GM21526 (cell line): ENCODE data around the gene EFNA5.

Experiments used
- ATAC-seq: cut with Tn5 transposase; IDR thresholded peaks from one replicate; pipeline ENCODE4 v1.9.1; 2021; ENCODE audit warnings: moderate library complexity; ENCODE audit not compliant: unreplicated experiment, low FRiP score

EFNA5 gene

DNA sequence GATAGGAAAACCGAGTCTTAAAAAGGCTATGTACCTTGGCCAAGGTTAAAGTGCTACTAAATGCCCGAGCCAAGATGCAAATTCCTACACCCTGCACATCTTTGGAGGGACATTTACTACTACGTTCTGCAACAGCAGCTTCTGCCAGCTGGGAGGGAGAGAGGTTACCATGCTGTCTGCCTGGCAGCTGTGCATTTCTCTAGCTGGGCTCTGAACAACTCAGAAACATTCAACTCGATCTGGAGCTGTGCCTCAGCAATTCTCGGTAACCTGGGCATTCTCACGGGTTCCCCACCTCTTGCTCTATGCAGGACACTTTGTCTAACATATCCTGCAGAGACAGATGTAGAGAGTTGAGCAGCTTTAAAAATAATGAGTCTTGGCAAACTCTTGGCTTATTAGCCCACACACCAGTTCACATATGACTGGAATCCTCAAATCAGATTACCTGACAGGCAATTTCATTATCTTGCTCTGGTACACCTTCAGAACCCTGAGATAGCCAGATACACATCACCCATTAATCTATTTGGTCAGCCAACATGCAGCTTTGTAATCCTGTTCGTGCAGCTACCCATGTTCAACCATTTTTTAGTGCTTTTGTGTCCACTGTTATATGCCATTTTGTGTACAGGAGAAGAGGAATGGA is 115.8 kb downstream of the EFNA5 start:
- no peak for ATAC-seq

DNA sequence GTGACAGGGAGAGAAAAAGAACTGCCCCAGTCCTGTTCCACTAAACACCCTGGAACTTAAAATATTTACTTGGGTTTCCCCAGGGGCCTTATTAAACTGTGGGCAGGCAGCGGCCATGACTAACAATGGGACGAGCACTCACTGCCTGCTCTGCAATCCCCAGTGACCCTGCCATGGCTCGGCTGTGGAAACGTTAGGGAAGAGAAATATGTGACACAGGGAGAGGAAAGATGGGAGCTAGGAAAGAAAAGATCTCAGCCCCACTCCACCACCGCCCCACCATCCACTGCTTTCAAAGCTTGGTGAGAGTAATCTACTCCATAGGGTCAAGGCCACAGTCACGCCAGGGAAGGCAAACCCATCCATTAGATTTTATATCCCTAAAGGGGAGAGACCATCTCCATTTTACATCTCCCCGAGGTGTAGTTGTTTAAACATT is 117.6 kb downstream of the EFNA5 start:
- no peak for ATAC-seq

DNA sequence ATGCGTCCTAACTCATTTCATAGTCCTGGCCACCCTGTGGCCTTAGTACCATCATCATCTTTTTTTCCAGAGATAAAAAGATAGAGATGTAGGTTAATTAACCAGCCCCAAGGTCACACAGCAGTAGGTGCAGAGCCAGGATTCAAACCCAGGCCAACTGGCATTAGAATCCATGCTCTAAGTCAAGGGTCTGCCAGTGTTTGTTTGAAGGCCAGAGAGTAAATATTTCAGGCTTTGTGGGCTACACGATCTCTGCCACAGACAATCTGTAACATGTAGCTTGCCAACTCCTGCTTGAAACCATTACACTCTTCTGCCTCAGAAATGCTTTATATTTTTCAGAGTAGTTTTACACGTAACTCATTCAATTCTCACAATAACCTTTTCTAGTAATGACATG is 119.6 kb downstream of the EFNA5 start:
- ATAC-seq, result no peak

DNA sequence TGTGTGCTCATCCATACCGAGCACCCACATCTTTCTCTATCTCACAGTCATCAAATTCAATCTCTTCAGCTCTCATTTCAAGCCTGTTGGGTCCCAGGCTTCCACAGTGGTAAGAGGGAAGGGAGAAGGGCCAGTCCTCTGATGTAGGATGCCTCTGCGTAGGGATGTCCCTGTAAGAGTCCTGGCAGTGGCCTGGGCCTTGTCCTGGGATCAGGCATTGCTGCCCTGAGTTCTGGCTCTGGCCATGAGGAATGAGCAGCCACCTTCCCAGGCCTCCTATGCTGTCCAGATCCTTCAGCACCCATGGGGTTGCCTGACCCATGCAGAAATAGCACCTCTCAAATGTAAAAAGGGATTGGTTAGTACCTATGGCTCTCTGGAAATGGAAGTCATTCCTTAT is 121.2 kb downstream of the EFNA5 start:
- no peak for ATAC-seq

DNA sequence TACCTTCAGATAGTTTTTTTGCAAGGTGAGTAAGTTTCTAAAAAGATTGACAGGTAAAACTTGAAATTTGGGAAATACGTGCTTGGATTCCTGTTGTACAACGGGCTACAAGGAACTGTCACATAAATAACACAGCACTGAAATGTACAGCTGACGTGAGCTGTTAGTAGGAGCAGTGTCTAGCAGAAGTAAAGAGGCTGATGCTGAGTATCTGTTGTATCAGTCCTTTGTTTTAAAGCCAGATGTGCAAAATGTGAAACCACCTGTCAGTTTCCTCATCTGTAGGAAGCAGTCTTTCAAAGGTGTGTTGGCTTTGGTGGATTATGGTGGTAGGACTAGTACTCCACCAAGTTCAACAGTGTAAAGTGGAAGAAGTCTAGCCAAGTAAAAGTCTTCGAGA is 122.3 kb downstream of the EFNA5 start:
- ATAC-seq, result no peak

DNA sequence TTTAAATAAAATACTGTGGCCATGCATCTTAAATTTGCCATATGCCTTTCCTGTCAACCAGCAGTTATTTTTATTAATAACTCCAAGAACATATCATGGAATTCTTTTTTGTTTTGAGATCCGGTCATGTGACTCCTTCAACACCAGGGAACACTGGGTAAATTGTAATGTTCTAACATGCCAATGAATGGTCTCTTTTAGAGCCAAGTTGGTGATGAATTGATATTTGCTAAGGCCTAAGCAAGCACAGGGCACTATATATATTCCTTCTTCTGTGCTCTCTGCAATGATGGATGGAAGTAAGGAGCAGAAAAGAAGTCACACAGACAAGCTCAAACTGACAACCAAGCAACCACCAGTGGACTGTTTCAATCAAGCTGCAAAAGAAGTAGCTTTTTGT is 124.0 kb downstream of the EFNA5 start:
- no peak for ATAC-seq

DNA sequence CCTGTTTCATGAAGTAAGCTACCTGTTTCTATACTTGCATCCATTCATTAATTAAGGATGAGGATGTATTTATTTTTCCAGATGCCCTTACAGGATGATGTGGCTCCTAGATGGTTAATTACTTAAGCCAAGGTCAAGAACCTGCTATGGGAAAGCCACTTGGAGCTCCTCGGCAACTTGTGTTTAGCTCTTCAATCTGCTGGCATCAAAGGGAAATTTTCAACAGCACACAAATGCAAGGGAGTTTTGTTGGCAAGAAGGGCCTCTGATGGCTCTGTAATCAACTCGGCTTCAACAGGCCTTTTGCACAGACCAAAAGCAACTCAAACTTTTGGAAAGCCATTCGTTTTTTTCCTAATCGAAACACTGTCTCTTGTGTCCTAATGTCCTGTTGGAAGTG is 125.3 kb downstream of the EFNA5 start:
- no peak for ATAC-seq

DNA sequence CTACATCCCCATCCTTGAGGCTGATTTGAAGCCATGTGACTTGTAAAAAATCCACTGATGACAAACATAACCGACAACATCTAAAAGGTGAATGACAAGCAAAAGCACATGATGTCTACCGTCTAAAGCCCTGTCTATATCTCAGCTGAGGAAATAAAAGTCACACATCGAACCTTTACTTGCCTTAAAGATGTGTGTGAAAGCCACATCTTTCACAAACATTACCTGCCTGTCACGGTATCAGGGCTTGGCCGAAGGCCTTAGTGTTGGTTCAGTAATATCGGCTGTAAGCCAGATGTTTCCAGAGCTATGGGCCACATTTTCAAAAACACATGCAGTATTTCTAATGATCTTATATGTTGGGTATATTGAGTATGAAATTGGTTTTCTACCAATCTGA is 125.8 kb downstream of the EFNA5 start:
- ATAC-seq, result no peak

DNA sequence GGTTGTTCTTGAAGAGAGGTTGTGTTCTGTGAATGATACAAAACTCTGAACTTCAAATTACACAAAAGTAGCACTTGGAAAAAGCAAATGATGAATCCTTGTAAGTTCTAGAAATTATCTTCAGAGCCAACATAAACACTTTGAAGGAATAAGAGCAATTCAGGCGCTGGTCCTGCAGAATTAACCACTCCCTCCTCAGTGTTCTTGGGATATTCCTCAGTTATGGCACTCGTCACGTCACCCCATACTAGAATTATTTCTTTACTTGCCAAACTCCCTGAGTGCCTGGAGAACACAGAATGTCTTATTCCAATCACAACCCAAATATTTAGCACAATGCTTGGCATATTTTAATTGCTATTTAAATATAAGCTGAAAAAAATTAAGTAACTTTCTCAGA is 126.3 kb downstream of the EFNA5 start:
- no peak for ATAC-seq

DNA sequence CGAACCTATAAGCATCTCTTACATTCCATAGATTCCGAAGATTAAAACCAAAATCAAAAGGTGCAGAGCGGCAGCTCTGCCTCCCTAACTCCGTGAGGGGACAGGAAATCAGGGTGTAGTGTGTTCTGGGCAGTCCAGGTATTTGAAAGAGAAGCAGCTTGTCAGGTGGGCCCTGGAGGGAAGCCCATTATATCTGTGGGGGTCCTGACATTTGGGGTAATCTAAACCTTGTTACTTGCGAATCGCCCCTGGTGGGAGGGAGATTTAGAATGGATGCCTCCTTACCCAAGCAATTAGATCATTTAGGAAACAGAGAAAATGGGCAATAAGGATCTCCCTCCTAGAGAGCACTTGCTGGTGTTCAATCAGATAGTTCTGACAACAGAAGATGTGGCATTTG is 126.9 kb downstream of the EFNA5 start:
- ATAC-seq, result no peak

DNA sequence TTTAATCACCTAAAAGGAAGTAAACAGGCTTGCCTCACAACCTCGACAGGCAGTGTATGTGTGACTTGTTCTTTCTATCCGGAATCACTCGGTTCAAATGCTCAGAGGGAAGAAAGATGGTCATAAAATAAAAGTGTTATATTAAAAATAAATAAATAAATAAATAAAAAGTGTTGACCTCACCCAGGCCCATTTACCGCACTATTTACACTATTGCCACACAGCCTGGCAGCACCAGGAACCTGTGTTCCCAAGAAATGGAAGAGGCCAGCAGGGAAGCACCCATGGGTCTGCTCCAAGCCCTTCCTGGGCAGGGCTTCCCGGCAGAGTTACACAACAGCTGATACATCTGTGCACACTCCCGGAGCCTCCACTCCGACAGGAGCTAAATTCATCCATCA is 127.9 kb downstream of the EFNA5 start:
- no peak for ATAC-seq

DNA sequence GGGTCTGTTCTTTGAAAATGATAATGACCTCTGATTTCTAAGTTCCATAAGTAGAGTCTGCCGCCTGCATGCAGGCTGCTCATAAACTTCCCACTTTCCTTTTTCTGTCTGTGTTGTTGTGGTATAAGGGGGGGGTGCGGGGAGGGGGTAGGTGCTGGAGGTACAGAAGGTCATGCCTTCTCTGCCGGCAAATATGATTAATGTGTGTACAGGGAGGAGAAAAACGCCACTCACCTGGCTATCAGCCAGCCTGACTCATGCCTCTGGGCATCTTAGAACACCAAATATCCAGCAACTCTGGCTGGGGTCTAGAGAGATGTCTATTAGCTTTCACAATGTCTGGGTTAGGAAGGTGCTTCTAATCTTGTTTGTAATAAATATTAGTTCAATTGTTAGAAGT is 128.3 kb downstream of the EFNA5 start:
- no peak for ATAC-seq

DNA sequence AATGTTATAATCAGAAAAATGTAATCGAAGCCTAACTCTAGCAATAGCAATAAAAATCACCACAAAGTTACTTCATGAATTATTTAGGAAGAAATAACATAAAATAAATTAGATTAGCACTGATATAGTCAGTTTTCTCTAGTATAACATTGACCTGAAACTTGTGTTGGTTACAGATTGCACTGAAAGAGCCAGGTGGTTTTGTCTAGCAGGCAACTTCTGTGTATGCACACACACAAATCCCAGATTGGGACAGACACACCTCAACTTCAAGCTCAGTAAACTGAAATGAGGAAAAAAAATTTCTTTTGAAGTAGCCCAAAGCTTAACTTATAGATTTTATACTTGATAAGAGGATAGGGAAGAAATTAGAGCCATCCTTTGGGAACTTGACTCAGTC is 129.3 kb downstream of the EFNA5 start:
- peak; percentile 65 for ATAC-seq

DNA sequence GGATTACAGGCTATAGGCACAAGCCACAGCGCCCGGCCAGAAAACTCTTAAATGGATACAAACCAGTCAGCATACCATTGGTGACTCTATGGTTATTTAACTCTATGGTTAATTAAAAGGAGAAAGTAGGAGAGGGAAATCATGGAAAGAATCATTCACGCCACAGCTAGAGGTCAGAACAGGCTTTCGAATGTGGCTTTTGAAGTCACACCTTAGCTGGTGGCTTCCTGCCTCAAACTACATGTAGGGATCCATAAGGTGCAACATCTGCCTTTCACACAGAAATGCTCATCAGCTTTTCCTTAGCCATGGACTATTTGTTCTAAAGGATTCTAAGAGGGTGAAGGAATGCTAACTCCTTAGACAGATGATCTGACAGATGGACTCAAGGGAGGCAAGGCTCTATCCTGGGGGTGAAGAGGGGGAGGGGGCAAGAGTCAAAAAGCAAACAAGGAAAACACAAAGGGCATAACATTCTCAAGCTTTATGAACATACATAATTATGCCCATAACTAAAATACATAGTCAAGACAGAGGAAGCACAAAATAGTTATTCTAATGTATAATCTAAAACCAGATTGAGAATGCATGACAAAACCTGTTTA is 130.9 kb downstream of the EFNA5 start:
- no peak for ATAC-seq

DNA sequence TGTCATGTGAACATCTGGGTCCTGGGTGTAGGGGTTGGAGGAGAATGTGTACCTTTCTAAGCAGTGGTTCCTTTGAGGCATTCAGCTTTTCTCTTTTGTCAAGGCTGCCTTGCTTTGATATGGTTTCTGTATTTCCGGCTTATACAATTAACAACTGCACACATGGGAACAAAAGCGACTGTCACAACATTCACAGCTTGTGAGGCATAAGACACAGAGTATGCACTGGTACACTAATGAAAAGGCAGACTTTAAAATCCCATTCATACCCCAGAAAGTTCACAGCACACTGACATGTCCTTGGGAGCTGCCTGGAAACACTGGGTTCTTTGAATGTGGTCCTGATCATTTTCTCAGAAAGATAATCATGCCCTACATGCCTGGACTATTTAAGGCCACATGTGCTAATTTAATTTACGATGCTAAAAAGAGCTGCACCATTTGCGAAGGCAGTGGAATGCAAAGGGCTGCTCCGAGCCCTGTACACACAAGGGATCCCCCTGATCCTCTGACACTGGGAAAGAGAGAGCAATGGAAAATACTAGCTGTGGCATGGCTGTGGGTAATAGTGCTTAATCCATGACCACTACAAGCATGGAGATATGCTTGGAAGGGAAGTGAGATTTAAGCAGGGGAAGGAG is 131.8 kb downstream of the EFNA5 start:
- no peak for ATAC-seq

DNA sequence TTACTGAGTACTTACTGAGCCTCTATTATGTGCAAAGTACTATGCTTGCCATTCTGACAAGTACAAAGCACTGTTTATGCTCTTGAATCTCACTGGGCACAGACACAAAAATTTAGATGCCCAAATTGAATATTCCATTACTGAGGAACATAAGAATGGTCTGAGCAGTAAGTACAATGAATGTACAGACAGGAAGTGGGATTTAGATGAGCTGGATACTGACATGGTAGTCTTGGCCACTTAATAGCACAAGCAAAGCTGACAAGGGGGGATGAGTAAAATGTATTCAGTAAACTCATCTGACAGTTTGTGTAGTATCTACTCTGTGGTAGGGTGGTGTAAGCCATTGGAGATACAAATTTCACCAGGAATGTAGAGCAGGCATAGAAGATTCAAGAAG is 132.4 kb downstream of the EFNA5 start:
- no peak for ATAC-seq

DNA sequence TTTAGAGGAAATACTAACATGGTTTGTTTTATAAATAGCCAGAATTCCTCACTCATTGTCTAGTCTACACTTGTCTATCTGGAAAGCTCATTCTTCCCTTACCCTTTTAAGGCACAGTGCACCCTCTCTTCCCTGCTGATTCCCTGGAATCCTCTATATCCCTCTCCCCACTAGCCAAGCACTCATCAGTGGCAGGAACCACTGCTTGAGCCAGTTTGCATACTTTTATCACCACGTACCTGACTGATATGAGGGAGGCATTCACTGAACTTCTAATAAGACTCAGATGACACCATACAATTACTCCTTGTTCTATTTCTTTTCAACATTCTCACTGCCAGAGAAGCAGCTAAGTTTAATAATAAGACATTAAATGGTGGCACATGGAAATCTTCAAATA is 134.9 kb downstream of the EFNA5 start:
- ATAC-seq, result no peak

DNA sequence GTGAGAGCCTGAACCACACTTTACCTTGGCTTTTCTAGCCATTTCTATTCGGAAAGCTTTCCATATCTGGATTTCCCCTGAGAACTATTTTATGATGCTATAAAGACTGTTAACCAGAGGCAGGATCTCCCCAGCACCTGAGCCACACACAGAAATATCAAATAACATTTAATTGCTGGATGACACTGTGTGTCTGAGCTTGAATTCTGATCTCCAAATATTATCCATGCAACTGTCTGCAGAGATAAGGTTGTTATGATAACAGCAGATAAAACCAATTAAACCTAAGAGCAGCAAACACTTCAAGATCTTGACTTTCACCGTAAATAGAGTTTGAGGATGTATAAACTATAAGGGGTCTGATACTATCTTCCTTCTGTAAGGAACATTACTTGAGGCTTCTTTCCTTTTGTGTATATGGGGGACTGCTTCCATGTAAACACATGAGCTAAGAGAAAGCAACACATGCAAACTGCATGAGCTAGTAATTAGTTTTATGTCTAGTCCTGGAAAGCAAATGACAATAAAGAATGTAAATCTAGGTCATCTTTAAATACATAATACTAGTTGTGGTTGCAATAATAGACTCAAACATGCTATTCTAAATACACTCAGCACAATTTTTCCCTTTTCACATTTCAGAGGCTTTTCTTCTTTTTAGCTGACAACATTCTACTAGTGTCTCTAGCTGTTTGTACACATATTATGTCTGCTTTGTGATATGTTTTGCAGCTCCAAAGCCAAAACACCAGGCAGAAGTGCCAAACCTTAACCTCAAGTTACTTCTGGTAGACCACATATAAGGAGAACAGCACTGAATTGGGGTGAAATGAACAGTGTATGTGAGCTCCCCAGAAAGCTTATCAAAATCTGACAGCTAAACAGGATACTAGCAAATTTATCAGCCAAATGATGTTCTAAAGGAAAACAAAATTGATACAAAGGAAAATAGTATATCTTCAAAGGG is 136.5 kb downstream of the EFNA5 start:
- no peak for ATAC-seq

DNA sequence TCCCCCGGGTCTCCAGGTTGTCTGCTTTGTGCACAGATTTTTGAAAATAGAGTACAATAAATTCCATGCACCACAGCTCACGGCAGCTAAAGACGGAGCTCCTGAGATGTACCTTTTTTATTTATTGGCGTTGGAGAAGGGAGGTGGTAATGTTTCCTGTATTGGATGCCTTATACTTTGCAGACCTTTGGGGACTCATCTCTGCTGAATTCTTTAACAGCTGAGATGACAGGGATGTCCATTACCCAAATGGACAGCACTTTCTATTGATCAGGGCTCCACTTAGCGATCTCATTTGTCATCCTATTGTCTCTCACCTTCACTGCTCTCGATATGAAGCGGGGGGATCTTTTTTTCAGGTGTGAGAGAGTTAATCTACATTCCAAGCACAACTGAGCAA is 137.8 kb downstream of the EFNA5 start:
- ATAC-seq, result no peak

DNA sequence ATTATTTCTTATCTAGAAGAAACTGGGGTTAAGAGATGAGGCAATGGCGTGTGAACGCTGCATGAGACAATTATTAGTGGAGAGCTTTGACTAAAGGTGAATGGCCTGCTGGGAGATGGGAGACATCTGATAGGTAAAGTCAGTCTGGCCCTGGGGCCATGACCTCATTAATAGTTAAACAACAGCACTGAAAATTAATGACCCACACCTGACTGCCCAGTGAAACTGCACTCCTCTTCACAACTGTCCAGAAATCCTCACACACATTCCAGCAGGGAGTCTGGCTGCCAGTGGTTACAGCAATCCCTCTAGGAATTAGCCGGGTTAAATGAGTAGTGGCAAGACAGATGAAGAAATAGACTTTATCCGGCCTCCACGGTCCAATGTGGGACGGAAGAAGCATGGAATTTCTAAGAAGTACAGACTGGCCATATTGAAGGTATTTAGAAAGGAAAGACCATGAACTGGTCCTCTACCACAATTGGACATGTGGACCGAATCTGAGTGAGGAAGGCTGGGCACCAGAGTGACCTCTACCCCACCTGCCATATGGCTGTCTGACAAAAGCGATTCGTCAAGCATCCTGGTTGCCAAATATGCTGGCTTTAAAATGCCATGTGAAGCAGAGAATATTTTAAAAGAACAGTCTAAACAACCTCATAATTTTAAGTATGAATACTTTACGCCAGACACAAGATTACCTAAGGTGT is 138.4 kb downstream of the EFNA5 start:
- ATAC-seq, result no peak
